GM15510 (cell line): ENCODE data around the gene USP24.

Experiments used
- POLR2A ChIP-seq: IDR thresholded peaks from 3 replicates; pipeline ENCODE4 v1.6.1; 2011; ENCODE audit warnings: borderline replicate concordance; ENCODE audit not compliant: insufficient read length; ENCODE audit errors: extremely low read depth

USP24 gene

GRCh38 chr1:55184859-55185258 lies 30.3 kb downstream of the USP24 start:
- TF ChIP-seq POLR2A: no peak

- TF ChIP-seq POLR2A: no peak
Observed at GRCh38 chr1:55181666-55182065, 33.5 kb downstream of the USP24 start.

GRCh38 chr1:55180075-55180670 lies 35.0 kb downstream of the USP24 start:
- TF ChIP-seq POLR2A: no peak

- no peak for TF ChIP-seq POLR2A
Observed at GRCh38 chr1:55179177-55179835, 35.9 kb downstream of the USP24 start.

- no peak for TF ChIP-seq POLR2A
Observed at GRCh38 chr1:55172687-55173086, 42.5 kb downstream of the USP24 start.

- no peak for TF ChIP-seq POLR2A
Observed at GRCh38 chr1:55172272-55172671, 42.9 kb downstream of the USP24 start.

- TF ChIP-seq POLR2A: no peak
Observed at GRCh38 chr1:55171694-55172093, 43.5 kb downstream of the USP24 start.

GRCh38 chr1:55170426-55170825 lies 44.7 kb downstream of the USP24 start:
- TF ChIP-seq POLR2A: no peak

GRCh38 chr1:55169126-55169525 lies 46.0 kb downstream of the USP24 start:
- no peak for TF ChIP-seq POLR2A

- no peak for TF ChIP-seq POLR2A
Observed at GRCh38 chr1:55168353-55168752, 46.8 kb downstream of the USP24 start.

- TF ChIP-seq POLR2A: no peak
Observed at GRCh38 chr1:55167224-55167871, 47.8 kb downstream of the USP24 start.

- no peak for TF ChIP-seq POLR2A
Observed at GRCh38 chr1:55164906-55165305, 50.3 kb downstream of the USP24 start.

GRCh38 chr1:55159571-55159970 lies 55.6 kb downstream of the USP24 start:
- no peak for TF ChIP-seq POLR2A

- TF ChIP-seq POLR2A: no peak
Observed at GRCh38 chr1:55156608-55157007, 58.6 kb downstream of the USP24 start.

- no peak for TF ChIP-seq POLR2A
Observed at GRCh38 chr1:55156093-55156492, 59.1 kb downstream of the USP24 start.

- no peak for TF ChIP-seq POLR2A
Observed at GRCh38 chr1:55155522-55155921, 59.6 kb downstream of the USP24 start.

- TF ChIP-seq POLR2A: no peak
Observed at GRCh38 chr1:55154616-55155015, 60.5 kb downstream of the USP24 start.

GRCh38 chr1:55153031-55153430 lies 62.1 kb downstream of the USP24 start:
- no peak for TF ChIP-seq POLR2A
